Body of pancreas (tissue), 4 donors: ENCODE measurements around the gene HRH1. TPM values are rescaled to one million over a fixed set of nuclear protein-coding genes. Genes with fewer than 3 reads are reported as not detected.

ENCODE experiments used
- ATAC-seq: fragments of 150-250 bp; one replicate; pipeline ENCODE4 v1.9.1; 2016
- DNase-seq, 4 donors: peaks; one replicate each; pipeline ENCODE4 v3.0.0-alpha.2; 2019
- H3K27ac ChIP-seq, 4 donors: fragments of 200-600 bp; sonication (generic); 1 replicate in 3 of 4; 2 replicates in 1 of 4; pipeline versions ENCODE4 v1.5.1 to v1.6.1; 2016 to 2019; ENCODE audit warnings: mild to moderate bottlenecking in 1 of 4, mixed read lengths in 1 of 4, moderate library complexity in 1 of 4
- H3K27me3 ChIP-seq, 2 donors: fragments of 200-600 bp; sonication (generic); one replicate each; pipeline ENCODE4 v1.6.0; 2016; ENCODE audit warnings: mild to moderate bottlenecking in 1 of 2
- H3K36me3 ChIP-seq, 2 donors: fragments of 200-600 bp; sonication (generic); replicated peaks in 1 of 2; 2 replicates each; pipeline ENCODE4 v1.5.1; 2016; ENCODE audit warnings: low read depth in 2 of 2; ENCODE audit not compliant: insufficient read depth in 1 of 2
- H3K4me1 ChIP-seq: fragments of 200-600 bp; sonication (generic); one replicate; pipeline ENCODE4 v1.6.0; 2016
- H3K4me3 ChIP-seq, 2 donors: fragments of 200-600 bp; sonication (generic); 1 replicate in 1 of 2; 2 replicates in 1 of 2; pipeline ENCODE4 v1.5.1; 2016 to 2019
- H3K9me3 ChIP-seq, 3 donors: fragments of 200-600 bp; sonication (generic); 1 replicate in 2 of 3; 2 replicates in 1 of 3; pipeline ENCODE4 v1.5.1; 2016
- POLR2A ChIP-seq, 3 donors: fragments of 450-650 bp; IDR thresholded peaks; one replicate each; pipeline ENCODE4 v1.6.1; 2016; ENCODE audit warnings: antibody characterized with exemption in 3 of 3, mild to moderate bottlenecking in 2 of 3
- WGBS, 2 donors: methylation state at CpG; one replicate each; pipeline ENCODE4 v1.1.5; 2017; 5-methylcytosine and 5-hydroxymethylcytosine counted together
- intact Hi-C: fragments of 100-400 bp; cut with DNase I; formaldehyde crosslinking; loops from one replicate; pipeline ENCODE4 v1.15.1; 2023
- small RNA-seq: library from RNA; depleted of rRNA; stranded (forward); fragments of <200 nt; gene quantifications from one replicate; pipeline ENCODE3, GENCODE V24; 2016
- total RNA-seq, 2 donors: library from RNA; depleted of rRNA; stranded (reverse); fragments of >200 nt; gene quantifications; one replicate each; pipeline ENCODE4 v1.1.0, GENCODE V29; 2016
- TF ChIP-seq, protein P1 (sequence below), 7 experiments: fragments of 450-650 bp in 4 of 7; fragments of 200-600 bp in 3 of 7; sonication (generic) in 3 of 7; IDR thresholded peaks; one replicate each; pipeline ENCODE4 v1.5.1; 2016 to 2019; ENCODE audit warnings: antibody characterized with exemption in 7 of 7

The HRH1 gene
- total RNA-seq, 2 donors from 2014 or later = 0.66 to 0.78 TPM

DNA sequence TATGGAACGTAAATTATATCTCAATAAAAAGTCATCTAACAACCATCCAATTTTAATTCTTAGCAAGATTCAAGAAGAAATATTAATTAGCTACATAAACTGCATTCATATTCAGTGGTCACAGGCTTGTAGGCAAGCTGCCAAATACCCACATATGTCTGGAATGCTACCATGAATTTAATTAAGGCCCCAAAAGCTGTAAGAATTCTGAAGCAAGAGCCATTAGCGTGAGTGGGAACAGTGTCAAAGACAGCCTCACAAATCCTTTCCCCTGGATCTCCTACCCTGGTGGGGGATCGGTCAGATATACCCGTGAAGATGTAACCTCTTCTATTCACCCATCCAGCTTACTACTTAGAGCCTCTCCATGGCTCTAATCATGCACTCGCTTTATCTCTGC is 157.9 kb downstream of the HRH1 start:
- no peaks in the 10 kb centered on the region for H3K9me3 ChIP-seq
- peaks cover 4 to 36% of the 10 kb centered on the region in 2 donors for H3K36me3 ChIP-seq
- intact Hi-C loops = no loop called here
- no peaks in the 10 kb centered on the region for H3K4me1 ChIP-seq
- TF ChIP-seq, protein P1, sequence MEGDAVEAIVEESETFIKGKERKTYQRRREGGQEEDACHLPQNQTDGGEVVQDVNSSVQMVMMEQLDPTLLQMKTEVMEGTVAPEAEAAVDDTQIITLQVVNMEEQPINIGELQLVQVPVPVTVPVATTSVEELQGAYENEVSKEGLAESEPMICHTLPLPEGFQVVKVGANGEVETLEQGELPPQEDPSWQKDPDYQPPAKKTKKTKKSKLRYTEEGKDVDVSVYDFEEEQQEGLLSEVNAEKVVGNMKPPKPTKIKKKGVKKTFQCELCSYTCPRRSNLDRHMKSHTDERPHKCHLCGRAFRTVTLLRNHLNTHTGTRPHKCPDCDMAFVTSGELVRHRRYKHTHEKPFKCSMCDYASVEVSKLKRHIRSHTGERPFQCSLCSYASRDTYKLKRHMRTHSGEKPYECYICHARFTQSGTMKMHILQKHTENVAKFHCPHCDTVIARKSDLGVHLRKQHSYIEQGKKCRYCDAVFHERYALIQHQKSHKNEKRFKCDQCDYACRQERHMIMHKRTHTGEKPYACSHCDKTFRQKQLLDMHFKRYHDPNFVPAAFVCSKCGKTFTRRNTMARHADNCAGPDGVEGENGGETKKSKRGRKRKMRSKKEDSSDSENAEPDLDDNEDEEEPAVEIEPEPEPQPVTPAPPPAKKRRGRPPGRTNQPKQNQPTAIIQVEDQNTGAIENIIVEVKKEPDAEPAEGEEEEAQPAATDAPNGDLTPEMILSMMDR (IDR thresholded peaks at IDR 0.05) = no peak
- TF ChIP-seq POLR2A (IDR thresholded peaks at IDR 0.05) = no peak
- no peak overlapping the region for H3K27ac ChIP-seq
- ATAC-seq (no peak), DNase-seq (no peak)
- no peak overlapping the region for H3K4me3 ChIP-seq
- WGBS, 2 donors = 86 to 99% methylated on average over 5 of the region's 5 CpGs
- no peaks in the 10 kb centered on the region for H3K27me3 ChIP-seq

Small RNA genes lying within 50 kb of the gene (small RNA-seq; reads per million reads assigned to genes)
- not detected for gene AC083855.1

Other genes with a start within 250 kb of the HRH1 start
- gene SLC6A1, start 161.7 kb upstream of the HRH1 start, total RNA-seq = under 1 TPM; 0.26 to 0.66 TPM
- 10 to 100 TPM; 40.5 to 43.6 TPM for gene ATG7, start 117.9 kb downstream of the HRH1 start, total RNA-seq